ENCODE measurements around the gene SYT8. TPM values are rescaled to one million over a fixed set of nuclear protein-coding genes. Genes with fewer than 3 reads are reported as not detected.

Gene SYT8
- polyA plus RNA-seq, 1 experiment, result not detected

GRCh38 chr11:1864231-1864630 lies 29.4 kb downstream of the SYT8 start:
- Histone ChIP-seq H3K36me3 (ENCODE audit: control insufficient read depth, insufficient read depth, low read length) (no peaks in the 10 kb centered on the region), H3K27me3 (ENCODE audit: control insufficient read depth, insufficient read depth, low read length) (peaks cover 2% of the 10 kb centered on the region; the same call in 1 of the 2 replicates), H3K4me3 (ENCODE audit: low read depth, low read length) (no peak overlapping the region)
- no peak for TF ChIP-seq CTCF (IDR thresholded peaks at IDR 0.05; ENCODE audit: insufficient read depth, low read depth, low read length)
- ChIA-PET CTCF (no interaction called here), POLR2A (no interaction called here)
- DNase-seq (ENCODE audit: low read depth), result no peak

DNA sequence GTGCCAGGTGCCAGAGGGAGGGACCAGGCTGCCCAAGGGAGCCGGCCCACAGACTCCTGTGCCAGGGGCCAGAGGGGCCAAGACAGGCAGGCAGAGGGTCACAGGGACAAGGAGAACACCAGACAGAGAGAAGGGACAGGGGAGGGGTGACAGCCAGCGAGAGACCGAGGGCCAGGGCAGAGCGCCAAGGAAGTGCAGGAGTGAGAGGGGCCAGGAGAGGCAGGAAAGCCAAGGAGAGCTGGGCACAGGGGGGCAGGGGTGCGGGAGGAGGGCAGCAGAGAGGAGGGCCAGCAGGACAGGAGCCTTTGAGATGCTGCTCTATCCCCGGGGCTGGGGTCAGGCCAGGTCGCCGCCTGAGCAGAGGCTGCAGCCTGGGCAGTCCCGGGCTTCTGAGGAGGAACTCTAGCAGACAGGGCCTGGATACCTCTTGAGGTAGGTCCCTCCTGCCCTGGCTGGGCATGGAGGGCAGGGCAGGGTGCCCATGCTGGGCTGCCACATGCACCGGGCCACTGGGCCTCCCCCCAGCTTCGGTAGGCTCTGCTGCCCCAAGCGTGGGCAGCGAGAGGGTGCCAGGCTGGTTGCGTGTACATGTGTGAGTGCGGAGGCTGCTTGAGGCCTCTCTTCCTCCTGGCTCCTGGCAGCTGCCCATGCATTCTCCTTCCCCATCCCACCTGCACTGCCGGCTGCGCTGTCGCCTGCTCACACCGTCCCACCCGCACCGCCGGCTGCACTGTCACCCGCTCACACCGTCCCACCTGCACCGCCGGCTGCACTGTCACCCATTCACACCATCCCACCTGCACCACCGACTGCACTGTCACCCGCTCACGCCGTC lies 30.3 kb downstream of the SYT8 start:
- H3K4me3 ChIP-seq (ENCODE audit: low read depth, low read length), result no peak overlapping the region
- ChIA-PET POLR2A (no interaction called here), CTCF (interaction anchor here (0.9 to 2.4 kb wide), 2 partner anchors 17 to 84 kb away, joined by 3 to 7 read pairs; no protein-coding TSS in a partner anchor)
- H3K36me3 ChIP-seq (ENCODE audit: control insufficient read depth, insufficient read depth, low read length), result no peaks in the 10 kb centered on the region
- TF ChIP-seq CTCF (IDR thresholded peaks at IDR 0.05; ENCODE audit: insufficient read depth, low read depth, low read length), result no peak
- DNase-seq (ENCODE audit: low read depth), result no peak
- H3K27me3 ChIP-seq (ENCODE audit: control insufficient read depth, insufficient read depth, low read length), result peaks cover 2% of the 10 kb centered on the region; the same call in 1 of the 2 replicates

GRCh38 chr11:1866226-1866625 lies 31.4 kb downstream of the SYT8 start:
- H3K27me3 ChIP-seq (ENCODE audit: control insufficient read depth, insufficient read depth, low read length), result peaks cover 2% of the 10 kb centered on the region; the same call in 1 of the 2 replicates
- H3K4me3 ChIP-seq (ENCODE audit: low read depth, low read length), result no peak overlapping the region
- ChIA-PET POLR2A (no interaction called here), CTCF (interaction anchor here (0.9 to 2.4 kb wide), 3 partner anchors 10 to 83 kb away, joined by 3 to 7 read pairs (median 7); no protein-coding TSS in a partner anchor)
- TF ChIP-seq CTCF (IDR thresholded peaks at IDR 0.05; ENCODE audit: insufficient read depth, low read depth, low read length), result no peak
- H3K36me3 ChIP-seq (ENCODE audit: control insufficient read depth, insufficient read depth, low read length), result no peaks in the 10 kb centered on the region
- DNase-seq (ENCODE audit: low read depth), result no peak

DNA sequence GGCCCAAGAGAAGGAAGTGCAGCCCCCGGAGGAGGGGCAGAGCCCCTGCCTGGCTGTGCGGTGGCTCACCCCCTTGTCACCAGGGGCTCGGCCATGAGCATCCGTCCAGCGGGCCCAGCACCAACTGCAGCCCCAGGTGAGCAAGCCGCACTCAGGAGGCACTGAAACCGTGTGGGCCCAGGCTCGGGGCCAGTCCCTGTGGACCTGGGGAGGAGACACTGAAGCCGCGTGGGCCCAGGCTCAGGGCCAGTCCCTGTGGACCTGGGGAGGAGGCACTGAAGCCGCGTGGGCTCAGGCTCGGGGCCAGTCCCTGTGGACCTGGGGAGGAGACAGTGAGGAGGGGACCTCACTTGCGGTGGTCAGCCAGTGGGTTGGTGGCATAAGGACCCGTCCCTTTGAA lies 32.0 kb downstream of the SYT8 start:
- DNase-seq (ENCODE audit: low read depth), result no peak
- POLR2A ChIA-PET, result no interaction called here
- Histone ChIP-seq H3K4me3 (ENCODE audit: low read depth, low read length) (no peak overlapping the region), H3K27me3 (ENCODE audit: control insufficient read depth, insufficient read depth, low read length) (peaks cover 2% of the 10 kb centered on the region; the same call in 1 of the 2 replicates), H3K36me3 (ENCODE audit: control insufficient read depth, insufficient read depth, low read length) (no peaks in the 10 kb centered on the region)
- CTCF ChIA-PET, result interaction anchor here (1.5 to 2.4 kb wide), 2 partner anchors 10 to 16 kb away, joined by 7 read pairs; no protein-coding TSS in a partner anchor
- no peak for TF ChIP-seq CTCF (IDR thresholded peaks at IDR 0.05; ENCODE audit: insufficient read depth, low read depth, low read length)

GRCh38 chr11:1867381-1867780 lies 32.6 kb downstream of the SYT8 start:
- POLR2A ChIA-PET, result no interaction called here
- H3K36me3 ChIP-seq (ENCODE audit: control insufficient read depth, insufficient read depth, low read length), result no peaks in the 10 kb centered on the region
- TF ChIP-seq CTCF (IDR thresholded peaks at IDR 0.05; ENCODE audit: insufficient read depth, low read depth, low read length), result no peak
- CTCF ChIA-PET, result interaction anchor here (1.5 to 2.4 kb wide), 2 partner anchors 9 to 15 kb away, joined by 7 read pairs; no protein-coding TSS in a partner anchor
- DNase-seq (ENCODE audit: low read depth), result no peak
- H3K4me3 ChIP-seq (ENCODE audit: low read depth, low read length), result no peak overlapping the region
- H3K27me3 ChIP-seq (ENCODE audit: control insufficient read depth, insufficient read depth, low read length), result peaks cover 2% of the 10 kb centered on the region; the same call in 1 of the 2 replicates

Measured in BJ (cell line).